Measurements from ENCODE around the gene ZC3H7B.

- TF ChIP-seq CTCF (IDR thresholded peaks at IDR 0.05) (no peak), EZH2 (IDR thresholded peaks at IDR 0.05) (no peak)
These were observed 47.7 kb downstream of the ZC3H7B start for GRCh38 chr22:41348964-41349484.

Measured in neural progenitor cell (in vitro differentiated cells).